Retinal pigment epithelial cell (primary cell): ENCODE data around the gene SLC25A22.

ENCODE experiments used
- DNase-seq: peaks from one replicate; pipeline ENCODE4 v3.0.0-alpha.2; 2010; ENCODE audit warnings: low read depth
- H3K4me3 ChIP-seq: 2 replicates; pipeline ENCODE4 v1.5.1; 2011; ENCODE audit warnings: mild to moderate bottlenecking, low read length, control low read depth, moderate library complexity
- CTCF ChIP-seq: conservative IDR thresholded peaks from 2 replicates; pipeline ENCODE4 v1.5.1; 2011; ENCODE audit warnings: low read depth, low read length, control low read depth, inconsistent platforms

The SLC25A22 gene

GRCh38 chr11:833114-833791, 35.2 kb upstream of the SLC25A22 start:
- no peak for TF ChIP-seq CTCF
- peak overlapping the region; percentile 80 for H3K4me3 ChIP-seq
- DNase-seq: no peak

- DNase-seq: no peak
- no peak for TF ChIP-seq CTCF
- H3K4me3 ChIP-seq: peak within 1 kb of the TSS; percentile 80
Measured at GRCh38 chr11:832529-833113, 34.5 kb upstream of the SLC25A22 start, which contains the start of gene CD151. Gene CD151 (plus strand): TSS chr11:832952. CDS start chr11:836070, 3,118 bp downstream.

DNA sequence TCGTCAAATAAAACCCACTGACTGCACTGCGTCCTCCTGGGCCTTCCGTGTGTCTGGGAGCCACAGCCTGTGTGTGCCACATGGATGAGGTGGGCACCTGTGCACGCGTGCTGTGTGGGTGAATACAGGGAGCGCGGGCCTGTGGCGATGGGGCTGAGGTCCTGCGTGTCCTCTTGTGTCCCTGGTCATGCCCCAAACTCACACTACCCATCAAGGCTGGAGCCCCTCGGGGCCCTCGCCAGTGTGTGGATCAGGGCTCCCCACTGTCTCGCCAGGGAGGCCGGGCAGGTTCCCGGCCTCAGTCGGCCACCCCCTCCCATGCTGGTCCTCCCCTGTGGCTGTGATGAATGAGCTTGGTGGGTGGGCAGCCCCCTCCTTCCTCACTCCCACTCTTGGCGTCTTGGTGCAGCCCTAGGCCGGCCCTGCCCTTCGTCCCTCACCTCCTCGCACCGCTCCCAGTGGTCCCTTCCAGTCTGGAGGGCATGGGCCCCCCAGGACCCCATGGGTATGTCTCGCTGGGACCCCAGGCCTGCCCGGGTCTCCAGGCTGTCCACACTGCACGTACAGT, 34.0 kb upstream of the SLC25A22 start:
- peak overlapping the region; percentile 50 for H3K4me3 ChIP-seq
- TF ChIP-seq CTCF: no peak
- no peak for DNase-seq

DNA sequence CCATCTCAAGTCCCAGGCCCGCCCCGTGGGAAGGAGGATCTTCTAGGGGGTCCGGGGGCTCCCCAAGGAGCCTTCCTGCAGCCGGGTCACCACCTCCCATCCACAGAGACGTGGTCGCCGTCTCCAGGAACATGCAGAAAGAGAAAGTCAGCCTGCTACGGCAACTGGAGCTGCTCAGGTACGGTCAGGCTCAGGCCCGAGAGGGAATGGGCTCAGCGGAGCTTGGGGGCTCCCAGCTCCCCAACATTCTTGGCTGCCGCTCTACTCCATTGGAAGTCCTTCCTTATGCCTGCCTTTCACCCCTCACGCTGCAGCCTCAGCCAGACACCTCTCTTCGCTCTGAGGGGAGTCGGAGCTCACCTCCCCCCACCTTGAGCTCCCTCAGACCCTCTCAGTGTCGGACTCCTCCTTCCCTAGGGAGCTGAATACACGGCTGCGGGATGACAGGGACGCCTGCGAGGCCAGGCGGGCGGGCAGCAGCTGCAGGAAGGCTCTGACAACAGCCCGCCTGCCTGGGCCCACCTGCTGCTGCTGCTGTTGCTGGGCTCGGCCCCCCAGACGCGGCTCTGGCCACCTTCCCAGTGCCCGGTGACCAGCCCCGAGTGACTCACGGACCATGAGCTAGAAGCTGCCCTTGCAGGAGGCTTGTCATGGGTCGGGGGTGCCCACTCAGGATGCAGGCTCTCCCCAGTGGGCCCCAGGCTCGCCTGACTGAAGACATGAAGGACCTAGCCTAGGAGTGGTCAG, 33.2 kb upstream of the SLC25A22 start:
- H3K4me3 ChIP-seq: peak overlapping the region; percentile 14
- TF ChIP-seq CTCF: no peak
- peak; percentile 43 for DNase-seq

- no peak for TF ChIP-seq CTCF
- peak overlapping the region; percentile 42 for H3K4me3 ChIP-seq
- DNase-seq: peak; percentile 43
Measured at GRCh38 chr11:830295-831117, 32.4 kb upstream of the SLC25A22 start.

DNA sequence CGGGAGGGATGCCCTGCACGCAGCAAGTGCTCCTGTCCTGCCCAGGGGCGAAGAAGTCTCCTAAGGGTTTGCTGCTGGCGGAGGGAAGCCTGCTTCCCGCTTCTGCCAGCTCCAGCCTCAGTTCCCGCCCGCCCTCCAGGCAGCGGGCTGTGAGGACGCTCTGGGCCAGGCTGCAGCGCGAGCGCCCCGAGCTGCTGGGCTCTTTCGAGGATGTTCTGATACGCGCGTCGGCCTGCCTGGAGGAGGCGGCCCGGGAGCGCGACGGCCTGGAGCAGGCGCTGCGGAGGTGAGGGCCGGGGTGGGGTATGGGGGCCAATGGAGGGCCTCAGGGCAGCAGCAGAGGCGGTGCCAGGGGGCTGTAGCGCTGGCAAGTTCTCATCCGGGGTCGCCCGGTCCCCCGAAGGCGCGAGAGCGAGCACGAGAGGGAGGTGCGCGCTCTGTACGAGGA, 31.8 kb upstream of the SLC25A22 start:
- TF ChIP-seq CTCF: no peak
- peak overlapping the region; percentile 36 for H3K4me3 ChIP-seq
- no peak for DNase-seq
